OCI-LY1 (cell line): Measurements from ENCODE around the gene NOL6.

ENCODE experiments used
- H2AFZ ChIP-seq: fragments of 200-600 bp; sonication (generic), shearing (Covaris generic); 2 replicates; pipeline ENCODE4 v1.6.0; 2014; ENCODE audit warnings: antibody characterized with exemption, mild to moderate bottlenecking, low read length
- H3F3A ChIP-seq: fragments of 200-600 bp; sonication (generic), shearing (Covaris generic); 2 replicates; pipeline ENCODE4 v1.6.0; 2014; ENCODE audit warnings: mild to moderate bottlenecking, antibody characterized with exemption, low read length, moderate library complexity; ENCODE audit not compliant: insufficient read depth
- H3K27ac ChIP-seq: fragments of 200-600 bp; sonication (generic); 2 replicates; pipeline ENCODE4 v1.5.1; 2014; ENCODE audit warnings: low read length, mixed run types, mild to moderate bottlenecking, low read depth; ENCODE audit not compliant: poor library complexity, severe bottlenecking
- H3K27me3 ChIP-seq: fragments of 200-600 bp; sonication (generic); 2 replicates; pipeline ENCODE4 v1.6.0; 2014; ENCODE audit warnings: antibody characterized with exemption, mild to moderate bottlenecking, low read length, moderate library complexity; ENCODE audit not compliant: insufficient read depth
- H3K36me3 ChIP-seq: fragments of 200-600 bp; sonication (generic); 2 replicates; pipeline ENCODE4 v1.6.1; 2014; ENCODE audit warnings: mild to moderate bottlenecking, antibody characterized with exemption, low read length, moderate library complexity, mixed read lengths; ENCODE audit not compliant: insufficient read depth
- H3K4me1 ChIP-seq: fragments of 200-600 bp; sonication (generic); 2 replicates; pipeline ENCODE4 v1.5.1; 2014; ENCODE audit warnings: mild to moderate bottlenecking, low read length, moderate library complexity; ENCODE audit not compliant: insufficient read depth, severe bottlenecking
- H3K4me2 ChIP-seq: fragments of 200-600 bp; sonication (generic), shearing (Covaris generic); 2 replicates; pipeline ENCODE4 v1.6.1; 2014; ENCODE audit warnings: low read length
- H3K4me3 ChIP-seq: fragments of 200-600 bp; sonication (generic); 2 replicates; pipeline ENCODE4 v1.5.1; 2014; ENCODE audit warnings: low read length, low read depth, mild to moderate bottlenecking, mixed read lengths; ENCODE audit not compliant: poor library complexity, severe bottlenecking
- H3K79me2 ChIP-seq: fragments of 200-600 bp; shearing (Covaris generic); 2 replicates; pipeline ENCODE4 v1.6.1; 2016; ENCODE audit warnings: mixed run types, low read length, mixed read lengths; ENCODE audit not compliant: insufficient read depth
- H3K9ac ChIP-seq: fragments of 200-600 bp; sonication (generic), shearing (Covaris generic); 2 replicates; pipeline ENCODE4 v1.6.1; 2014; ENCODE audit warnings: mild to moderate bottlenecking, low read length, mixed read lengths
- H3K9me2 ChIP-seq: fragments of 200-600 bp; sonication (generic), shearing (Covaris generic); 2 replicates; pipeline ENCODE4 v1.6.1; 2014; ENCODE audit warnings: low read depth, mild to moderate bottlenecking, low read length, mixed read lengths
- H3K9me3 ChIP-seq: fragments of 200-600 bp; shearing (Covaris generic); 2 replicates; pipeline ENCODE4 v1.6.1; 2014; ENCODE audit warnings: low read length, mixed read lengths
- H4K20me1 ChIP-seq: fragments of 200-600 bp; sonication (generic), shearing (Covaris generic); 2 replicates; pipeline ENCODE4 v1.6.0; 2016; ENCODE audit warnings: mild to moderate bottlenecking, low read length; ENCODE audit not compliant: insufficient read depth
- EZH2 ChIP-seq: fragments of 200-600 bp; sonication (generic), shearing (Covaris generic); IDR thresholded peaks from 2 replicates; pipeline ENCODE4 v1.8.0; 2017; ENCODE audit warnings: borderline replicate concordance, mixed run types, mild to moderate bottlenecking, antibody characterized with exemption, low read length, moderate library complexity, mixed read lengths
- TF ChIP-seq, protein P1 (sequence below): fragments of 200-600 bp; sonication (generic), shearing (Covaris generic); IDR thresholded peaks from 2 replicates; pipeline ENCODE4 v1.5.1; 2017; ENCODE audit warnings: mild to moderate bottlenecking, antibody characterized with exemption, low read length, moderate library complexity, mixed read lengths

The NOL6 gene

DNA sequence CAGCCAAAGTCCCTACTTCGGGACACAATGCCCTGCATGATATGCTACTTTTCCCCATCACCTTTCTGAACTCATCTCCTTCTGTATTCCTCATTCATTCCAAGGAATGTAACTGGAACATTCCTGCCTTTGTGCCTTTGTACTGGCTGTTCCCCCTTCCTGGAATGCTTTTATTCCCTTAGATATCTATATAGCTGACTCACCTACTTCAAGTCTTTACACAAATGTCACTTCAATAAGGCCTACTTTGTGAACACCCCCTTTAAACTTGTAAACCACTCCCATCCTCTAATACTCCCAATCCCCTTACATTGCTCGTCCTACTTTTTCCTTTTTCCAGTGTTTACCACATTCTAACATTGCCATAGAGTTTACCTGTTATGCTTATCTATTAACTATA lies 2.4 kb downstream of the NOL6 start:
- Histone ChIP-seq H3K4me2 (no peak overlapping the region), H2AFZ (no peak overlapping the region), H3K27me3 (no peaks in the 10 kb centered on the region), H3K36me3 (peaks cover 59% of the 10 kb centered on the region), H3K9me2 (no peaks in the 10 kb centered on the region), H3F3A (no peaks in the 10 kb centered on the region), H3K27ac (no peak overlapping the region), H4K20me1 (no peaks in the 10 kb centered on the region), H3K79me2 (peaks cover 8% of the 10 kb centered on the region), H3K4me3 (no peak overlapping the region), H3K9me3 (no peaks in the 10 kb centered on the region), H3K4me1 (peaks cover 17% of the 10 kb centered on the region), H3K9ac (no peak overlapping the region)
- TF ChIP-seq EZH2: no peak
- TF ChIP-seq, protein P1, sequence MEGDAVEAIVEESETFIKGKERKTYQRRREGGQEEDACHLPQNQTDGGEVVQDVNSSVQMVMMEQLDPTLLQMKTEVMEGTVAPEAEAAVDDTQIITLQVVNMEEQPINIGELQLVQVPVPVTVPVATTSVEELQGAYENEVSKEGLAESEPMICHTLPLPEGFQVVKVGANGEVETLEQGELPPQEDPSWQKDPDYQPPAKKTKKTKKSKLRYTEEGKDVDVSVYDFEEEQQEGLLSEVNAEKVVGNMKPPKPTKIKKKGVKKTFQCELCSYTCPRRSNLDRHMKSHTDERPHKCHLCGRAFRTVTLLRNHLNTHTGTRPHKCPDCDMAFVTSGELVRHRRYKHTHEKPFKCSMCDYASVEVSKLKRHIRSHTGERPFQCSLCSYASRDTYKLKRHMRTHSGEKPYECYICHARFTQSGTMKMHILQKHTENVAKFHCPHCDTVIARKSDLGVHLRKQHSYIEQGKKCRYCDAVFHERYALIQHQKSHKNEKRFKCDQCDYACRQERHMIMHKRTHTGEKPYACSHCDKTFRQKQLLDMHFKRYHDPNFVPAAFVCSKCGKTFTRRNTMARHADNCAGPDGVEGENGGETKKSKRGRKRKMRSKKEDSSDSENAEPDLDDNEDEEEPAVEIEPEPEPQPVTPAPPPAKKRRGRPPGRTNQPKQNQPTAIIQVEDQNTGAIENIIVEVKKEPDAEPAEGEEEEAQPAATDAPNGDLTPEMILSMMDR: no peak

DNA sequence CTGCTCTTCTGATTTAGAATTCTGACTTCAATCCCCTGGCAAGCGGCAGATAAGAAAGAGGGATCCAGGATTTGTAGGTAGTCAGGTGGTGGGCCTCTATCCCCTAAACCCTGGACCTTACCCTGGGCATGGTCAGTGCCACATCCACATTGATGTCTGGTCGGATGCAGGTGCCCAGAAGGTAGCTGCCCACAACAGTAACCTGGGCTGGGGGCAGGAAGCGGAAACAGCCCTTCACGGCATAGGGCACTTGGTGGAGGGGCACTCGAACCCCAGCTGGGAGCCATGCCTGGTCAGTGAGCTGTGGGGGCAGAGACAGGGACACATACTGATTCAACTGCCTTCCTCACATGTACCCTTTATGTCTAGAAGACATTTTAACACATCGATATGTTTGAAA lies 3.8 kb downstream of the NOL6 start:
- Histone ChIP-seq H3K4me3 (no peak overlapping the region), H3K4me2 (no peak overlapping the region), H3K9ac (no peak overlapping the region), H2AFZ (no peak overlapping the region), H3K27ac (no peak overlapping the region), H3K27me3 (no peaks in the 10 kb centered on the region), H3K9me2 (no peaks in the 10 kb centered on the region), H3K79me2 (peaks cover 8% of the 10 kb centered on the region), H3K9me3 (no peaks in the 10 kb centered on the region), H3K36me3 (peaks cover 74% of the 10 kb centered on the region), H3F3A (no peaks in the 10 kb centered on the region), H4K20me1 (no peaks in the 10 kb centered on the region), H3K4me1 (peaks cover 17% of the 10 kb centered on the region)
- TF ChIP-seq, protein P1: no peak
- no peak for TF ChIP-seq EZH2

DNA sequence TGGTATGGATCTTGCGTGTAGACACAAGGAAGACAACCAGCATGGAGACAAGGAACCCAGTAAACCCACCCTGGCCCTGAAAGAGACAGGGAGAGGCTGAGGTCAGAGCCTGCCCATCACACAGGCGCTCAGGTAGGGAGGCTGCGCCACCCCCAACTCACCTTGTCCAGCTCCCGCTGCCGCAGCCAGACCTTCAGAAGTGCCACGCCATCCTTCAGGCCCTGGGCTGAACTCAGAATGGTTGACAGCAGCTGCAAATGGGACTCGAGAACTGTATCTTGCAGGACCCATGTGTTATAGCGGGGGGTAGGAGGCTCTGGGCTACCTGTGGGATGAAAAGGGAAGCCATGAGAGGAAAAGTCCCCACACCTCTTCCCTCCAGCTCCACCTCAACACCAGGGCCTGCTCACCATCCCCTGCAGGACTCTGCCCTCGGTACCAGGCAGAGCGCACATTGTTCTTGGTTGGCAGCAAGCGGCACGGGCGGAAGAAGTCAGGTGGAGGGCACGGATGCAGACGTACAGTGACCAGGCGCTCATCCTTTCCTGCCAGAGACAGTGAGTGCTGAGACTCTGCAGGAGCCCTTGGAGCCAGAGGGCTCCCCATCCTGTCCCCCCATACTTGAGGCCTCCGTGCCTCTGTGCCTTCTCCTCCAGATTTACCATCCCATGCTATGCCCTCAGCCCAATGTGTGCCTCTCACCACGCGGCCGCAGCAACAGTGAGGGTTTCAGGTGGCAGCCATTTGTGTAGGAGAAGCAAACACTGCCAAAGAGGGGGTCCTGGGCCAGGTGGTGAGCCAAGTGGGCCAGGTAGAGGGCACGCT lies 4.7 kb downstream of the NOL6 start:
- no peaks in the 10 kb centered on the region for H3K9me2 ChIP-seq
- H3K4me1 ChIP-seq: peaks cover 12% of the 10 kb centered on the region
- H2AFZ ChIP-seq: no peak overlapping the region
- no peak overlapping the region for H3K4me2 ChIP-seq
- H3K27me3 ChIP-seq: no peaks in the 10 kb centered on the region
- H3F3A ChIP-seq: no peaks in the 10 kb centered on the region
- no peaks in the 10 kb centered on the region for H4K20me1 ChIP-seq
- no peaks in the 10 kb centered on the region for H3K9me3 ChIP-seq
- H3K79me2 ChIP-seq: peaks cover 8% of the 10 kb centered on the region
- H3K4me3 ChIP-seq: no peak overlapping the region
- TF ChIP-seq EZH2: no peak
- TF ChIP-seq, protein P1: no peak
- H3K36me3 ChIP-seq: peaks cover 83% of the 10 kb centered on the region
- no peak overlapping the region for H3K9ac ChIP-seq
- no peak overlapping the region for H3K27ac ChIP-seq
